SK-N-SH (cell line): Measurements from ENCODE around the gene POLR1D. TPM values are rescaled to one million over a fixed set of nuclear protein-coding genes. Genes with fewer than 3 reads are reported as not detected.
A peak's percentile ranks its signal among the peaks of the same experiment; 100 is the strongest.

Source experiments
- CTCF ChIA-PET: fragments of 300-600, 350-600 bp; formaldehyde crosslinking; extraction: SDS; loops from one replicate; lab custom pipeline; 2021; lab: Yijun Ruan, JAX
- POLR2A ChIA-PET: fragments of 350-600 bp; sonication (Branson Sonifier 250); formaldehyde crosslinking; extraction: SDS; loops from one replicate; lab custom pipeline; 2020; ENCODE audit warnings: antibody characterized with exemption, inconsistent platforms; lab: Yijun Ruan, JAX
- DNase-seq: peaks from one replicate; pipeline ENCODE4 v3.0.0; 2012
- H2AFZ ChIP-seq: fragments of 200-600 bp; sonication (generic); 2 replicates; pipeline ENCODE4 v1.8.1; 2016; ENCODE audit warnings: antibody characterized with exemption, mild to moderate bottlenecking, low read depth
- H3F3A ChIP-seq: fragments of 200-600 bp; sonication (generic); replicated peaks from 2 replicates; pipeline ENCODE3; 2016; ENCODE audit warnings: antibody characterized with exemption, mild to moderate bottlenecking; ENCODE audit not compliant: insufficient read depth
- H3K27ac ChIP-seq, 2 experiments: fragments of 200-500 bp in 1 of 2; fragments of 200-600 bp in 1 of 2; sonication (Bioruptor generic) in 1 of 2; sonication (generic), shearing (Covaris generic) in 1 of 2; 2 replicates each; pipeline versions ENCODE4 v1.5.1 to v1.6.1; 2014 to 2016; ENCODE audit warnings: low read depth in 2 of 2, inconsistent platforms in 1 of 2, low read length in 1 of 2, mild to moderate bottlenecking in 1 of 2, mixed read lengths in 1 of 2
- H3K27me3 ChIP-seq: fragments of 200-600 bp; sonication (generic), shearing (Covaris generic); 2 replicates; pipeline ENCODE4 v1.6.1; 2016; ENCODE audit warnings: mixed run types; ENCODE audit not compliant: insufficient read depth
- H3K36me3 ChIP-seq, 2 experiments: fragments of 200-500 bp in 1 of 2; fragments of 200-600 bp in 1 of 2; sonication (Bioruptor generic) in 1 of 2; sonication (generic) in 1 of 2; replicated peaks in 1 of 2; 2 replicates each; pipeline versions ENCODE3 to v1.5.1; 2014 to 2016; ENCODE audit warnings: low read length in 1 of 2, mild to moderate bottlenecking in 1 of 2; ENCODE audit not compliant: insufficient read depth in 2 of 2, control insufficient read depth in 1 of 2
- H3K4me1 ChIP-seq, 2 experiments: fragments of 200-500 bp in 1 of 2; fragments of 200-600 bp in 1 of 2; sonication (Bioruptor generic) in 1 of 2; sonication (generic), shearing (Covaris generic) in 1 of 2; 2 replicates each; pipeline versions ENCODE4 v1.5.1 to v1.6.1; 2014 to 2016; ENCODE audit warnings: low read depth in 1 of 2, low read length in 1 of 2, mixed run types in 1 of 2; ENCODE audit not compliant: insufficient read depth in 2 of 2, control insufficient read depth in 1 of 2
- H3K4me2 ChIP-seq: fragments of 200-600 bp; sonication (generic), shearing (Covaris generic); 2 replicates; pipeline ENCODE4 v1.6.1; 2017; ENCODE audit warnings: mixed run types
- H3K4me3 ChIP-seq, 2 experiments: fragments of 200-500 bp in 1 of 2; fragments of 200-600 bp in 1 of 2; sonication (Bioruptor generic) in 1 of 2; sonication (generic), shearing (Covaris generic) in 1 of 2; 2 replicates each; pipeline versions ENCODE4 v1.5.1 to v1.8.1; 2014 to 2016; ENCODE audit warnings: low read depth in 2 of 2, inconsistent platforms in 1 of 2, low read length in 1 of 2, mild to moderate bottlenecking in 1 of 2, mixed read lengths in 1 of 2, moderate library complexity in 1 of 2
- H3K79me2 ChIP-seq: fragments of 200-600 bp; sonication (generic); 2 replicates; pipeline ENCODE4 v1.8.1; 2017; ENCODE audit warnings: mild to moderate bottlenecking; ENCODE audit not compliant: insufficient read depth
- H3K9ac ChIP-seq: fragments of 200-600 bp; sonication (generic); 2 replicates; pipeline ENCODE4 v1.6.1; 2017; ENCODE audit warnings: mixed run types
- H3K9me2 ChIP-seq: fragments of 200-600 bp; sonication (generic); 2 replicates; pipeline ENCODE4 v1.6.1; 2017; ENCODE audit warnings: mixed run types
- H3K9me3 ChIP-seq: fragments of 200-600 bp; sonication (generic); 2 replicates; pipeline ENCODE4 v1.6.1; 2017; ENCODE audit warnings: mixed run types, mild to moderate bottlenecking, moderate library complexity
- H4K20me1 ChIP-seq: fragments of 200-600 bp; sonication (generic); 2 replicates; pipeline ENCODE4 v1.6.1; 2017; ENCODE audit warnings: mild to moderate bottlenecking, mixed run types; ENCODE audit not compliant: insufficient read depth
- CHD2 ChIP-seq: fragments of 150-350 bp; IDR thresholded peaks from 2 replicates; pipeline ENCODE4 v1.6.1; 2018; ENCODE audit warnings: low read length; ENCODE audit not compliant: partially characterized antibody
- CTCF ChIP-seq: fragments of 200-600 bp; sonication (generic); IDR thresholded peaks from 2 replicates; pipeline ENCODE4 v1.6.1; 2017; ENCODE audit warnings: antibody characterized with exemption, mild to moderate bottlenecking, moderate library complexity
- ELF1 ChIP-seq: IDR thresholded peaks from 2 replicates; pipeline ENCODE4 v1.4.0; 2012
- EZH2phosphoT487 ChIP-seq: fragments of 200-600 bp; sonication (generic); IDR thresholded peaks from 2 replicates; pipeline ENCODE4 v1.6.1; 2017; ENCODE audit warnings: low read depth, mixed run types, mild to moderate bottlenecking, antibody characterized with exemption, moderate library complexity, borderline replicate concordance
- FOXM1 ChIP-seq: IDR thresholded peaks from 2 replicates; pipeline ENCODE4 v1.4.0; 2012; ENCODE audit warnings: low read depth, mild to moderate bottlenecking
- GABPA ChIP-seq: IDR thresholded peaks from 2 replicates; pipeline ENCODE4 v1.4.0; 2012; ENCODE audit warnings: low read depth, mild to moderate bottlenecking
- GATA2 ChIP-seq: sonication (generic); formaldehyde crosslinking; IDR thresholded peaks from 2 replicates; pipeline ENCODE4 v1.5.0; 2020; ENCODE audit warnings: mild to moderate bottlenecking, missing genetic modification reagents
- IRF3 ChIP-seq: fragments of 150-350 bp; IDR thresholded peaks from 2 replicates; pipeline ENCODE4 v1.6.1; 2016; ENCODE audit warnings: mild to moderate bottlenecking, low read depth, low read length
- JUND ChIP-seq: IDR thresholded peaks from 2 replicates; pipeline ENCODE4 v1.4.0; 2012
- MAX ChIP-seq: IDR thresholded peaks from 2 replicates; pipeline ENCODE4 v1.4.0; 2012; ENCODE audit warnings: low read depth
- MEF2A ChIP-seq: IDR thresholded peaks from 2 replicates; pipeline ENCODE4 v1.4.0; 2012; ENCODE audit warnings: low read depth, borderline replicate concordance
- MXI1 ChIP-seq: IDR thresholded peaks from 2 replicates; pipeline ENCODE4 v1.6.1; 2012; ENCODE audit warnings: mild to moderate bottlenecking, low read depth, low read length, improper control_type of control experiment
- NFIC ChIP-seq: IDR thresholded peaks from 2 replicates; pipeline ENCODE4 v1.4.0; 2012; ENCODE audit warnings: borderline replicate concordance
- NRF1 ChIP-seq: IDR thresholded peaks from 2 replicates; pipeline ENCODE4 v1.6.1; 2012; ENCODE audit warnings: low read depth, mild to moderate bottlenecking, low read length
- PBX3 ChIP-seq: IDR thresholded peaks from 2 replicates; pipeline ENCODE4; 2012
- REST ChIP-seq: IDR thresholded peaks from 2 replicates; pipeline ENCODE4 v1.6.1; 2012; ENCODE audit warnings: mild to moderate bottlenecking, low read depth, low read length, moderate library complexity
- SIN3A ChIP-seq: IDR thresholded peaks from 2 replicates; pipeline ENCODE4 v1.6.1; 2012; ENCODE audit warnings: low read depth, mild to moderate bottlenecking, low read length, moderate library complexity, borderline replicate concordance
- SMC3 ChIP-seq: IDR thresholded peaks from 2 replicates; pipeline ENCODE4 v1.6.1; 2012; ENCODE audit warnings: low read depth, low read length, improper control_type of control experiment
- TAF1 ChIP-seq: IDR thresholded peaks from 2 replicates; pipeline ENCODE4 v1.6.1; 2012; ENCODE audit warnings: low read depth, mild to moderate bottlenecking, low read length, moderate library complexity, borderline replicate concordance
- TCF12 ChIP-seq: IDR thresholded peaks from 2 replicates; pipeline ENCODE4 v1.4.0; 2012
- TEAD4 ChIP-seq: IDR thresholded peaks from 2 replicates; pipeline ENCODE4 v1.4.0; 2012; ENCODE audit warnings: mild to moderate bottlenecking, borderline replicate concordance; ENCODE audit not compliant: insufficient read depth
- USF2 ChIP-seq: fragments of 150-350 bp; IDR thresholded peaks from 2 replicates; pipeline ENCODE4 v1.6.1; 2017; ENCODE audit warnings: antibody characterized with exemption, low read length, low read depth, borderline replicate concordance
- YY1 ChIP-seq: IDR thresholded peaks from 2 replicates; pipeline ENCODE4 v1.4.0; 2012; ENCODE audit warnings: low read depth, mild to moderate bottlenecking
- WGBS: methylation state at CpG from one replicate; pipeline ENCODE4 v1.1.6; 2017; ENCODE audit warnings: low lambda C conversion rate; 5-methylcytosine and 5-hydroxymethylcytosine counted together
- polyA plus RNA-seq, 3 experiments: library from polyadenylated mRNA; depleted of rRNA; stranded (reverse); fragments of >200 nt; gene quantifications; 2 replicates each; pipeline ENCODE4 v1.2.3, GENCODE V29; 2012

Gene POLR1D
- polyA plus RNA-seq, 1 of the 3 experiments (the other 2 are of a cell fraction), result 150 TPM

- TF ChIP-seq REST (no peak), SMC3 (no peak), SIN3A (no peak), TAF1 (no peak), FOXM1 (no peak), TEAD4 (no peak), MXI1 (no peak), CHD2 (no peak), USF2 (no peak)
Measured at GRCh38 chr13:27666951-27667350, 45.3 kb downstream of the POLR1D start (continued).

GRCh38 chr13:27667946-27668345 is 46.3 kb downstream of the POLR1D start:
- Histone ChIP-seq H3K9ac (no peak overlapping the region), H3K9me2 (no peaks in the 10 kb centered on the region), H3K27ac (peak overlapping the region; percentile 23 to 53; a peak in 3 of 4 replicates), H3K4me1 (peaks cover 0 to 4% of the 10 kb centered on the region in 2 experiments; a peak in 2 of 4 replicates), H4K20me1 (no peaks in the 10 kb centered on the region), H3F3A (peaks cover 5% of the 10 kb centered on the region), H3K27me3 (no peaks in the 10 kb centered on the region), H2AFZ (no peak overlapping the region), H3K4me2 (no peak overlapping the region), H3K79me2 (no peaks in the 10 kb centered on the region), H3K4me3 (no peak overlapping the region), H3K36me3 (peaks cover 12 to 16% of the 10 kb centered on the region in 2 experiments), H3K9me3 (no peaks in the 10 kb centered on the region)
- POLR2A ChIA-PET, result interaction anchor here (0.7 kb wide), 1 partner anchor 9 kb away, joined by 3 read pairs; no protein-coding TSS in a partner anchor
- DNase-seq, result peak; percentile 26
- TF ChIP-seq CTCF (no peak), ELF1 (no peak), PBX3 (peak; percentile 9; the same call in 1 of the 2 replicates), MEF2A (peak; percentile 48; the same call in 1 of the 2 replicates), YY1 (no peak), CHD2 (no peak), EZH2phosphoT487 (no peak), FOXM1 (no peak), JUND (peak; percentile 20; the same call in 1 of the 2 replicates), GATA2 (CRISPR knock-in tag) (no peak), TCF12 (peak; percentile 47), IRF3 (no peak), GABPA (no peak), MAX (no peak), NRF1 (no peak), NFIC (peak; percentile 30; the same call in 1 of the 2 replicates)
- WGBS, result 21% methylated on average over 2 of the region's 2 CpGs
- CTCF ChIA-PET, result interaction anchor here (1.3 kb wide), 1 partner anchor 12 kb away, joined by 3 read pairs; no protein-coding TSS in a partner anchor
